T-cell (primary cell): ENCODE data around the gene LRRC4B. TPM values are rescaled to one million over a fixed set of nuclear protein-coding genes. Genes with fewer than 3 reads are reported as not detected.

ENCODE experiments used
- ATAC-seq, 4 experiments: fragments of 200-7000 bp in 3 of 4; fragments of 150-1000 bp in 1 of 4; cut with Tn5 transposase; replicated peaks in 1 of 4; 1 replicate in 3 of 4; 2 replicates in 1 of 4; pipeline ENCODE4 v1.10.0; 2021; ENCODE audit warnings: moderate library complexity in 3 of 4, mild to moderate bottlenecking in 2 of 4, moderate number of reproducible peaks in 1 of 4
- CTCF ChIA-PET, 2 donors: fragments of 300-600 bp; sonication (Branson Sonifier 250); formaldehyde crosslinking; loops; one replicate each; lab custom pipeline; 2022; ENCODE audit warnings: antibody characterized with exemption in 2 of 2; lab: Charles Lee
- POLR2A ChIA-PET, 2 donors: fragments of 300-600 bp; sonication (Branson Sonifier 250); formaldehyde crosslinking; loops; one replicate each; lab custom pipeline; 2022; ENCODE audit warnings: antibody characterized with exemption in 2 of 2; lab: Charles Lee
- DNase-seq, 35 experiments: peaks; one replicate each; pipeline versions ENCODE4 v3.0.0 to v3.0.0-alpha.2; 2013 to 2023
- H3K27ac ChIP-seq: one replicate; pipeline ENCODE4 v1.5.1; 2013; ENCODE audit warnings: low read length
- H3K27me3 ChIP-seq, 2 experiments: replicated peaks in 1 of 2; 1 replicate in 1 of 2; 2 replicates in 1 of 2; pipeline versions ENCODE4 v1.6.1 to v1.7.0; 2013; ENCODE audit warnings: low read length in 1 of 2, mixed read lengths in 1 of 2; ENCODE audit not compliant: control insufficient read depth in 2 of 2, insufficient read depth in 2 of 2; ENCODE audit errors: extremely low read depth in 1 of 2
- H3K36me3 ChIP-seq, 2 donors: 1 replicate in 1 of 2; 2 replicates in 1 of 2; pipeline versions ENCODE4 v1.6.1 to v1.7.0; 2013; ENCODE audit warnings: low read length in 1 of 2; ENCODE audit not compliant: control insufficient read depth in 2 of 2, insufficient read depth in 1 of 2; ENCODE audit errors: extremely low read depth in 1 of 2
- H3K4me1 ChIP-seq, 2 experiments: 1 replicate in 1 of 2; 2 replicates in 1 of 2; pipeline versions ENCODE4 v1.6.1 to v1.7.0; 2013; ENCODE audit warnings: low read length in 2 of 2, mixed read lengths in 1 of 2; ENCODE audit not compliant: insufficient read depth in 2 of 2, control insufficient read depth in 1 of 2; ENCODE audit errors: extremely low read depth in 1 of 2
- H3K4me3 ChIP-seq, 2 donors: 1 replicate in 1 of 2; 2 replicates in 1 of 2; pipeline versions ENCODE4 v1.5.1 to v1.7.0; 2013; ENCODE audit warnings: mild to moderate bottlenecking in 2 of 2, low read length in 1 of 2, moderate library complexity in 1 of 2; ENCODE audit not compliant: control insufficient read depth in 1 of 2; ENCODE audit errors: extremely low read depth in 1 of 2
- H3K9me3 ChIP-seq: 2 replicates; pipeline ENCODE4 v1.7.0; 2013
- H3K27ac Mint-ChIP-seq, 2 donors: one replicate each; pipeline ENCODE4 v1.8.0; 2020 to 2021; ENCODE audit warnings: mild to moderate bottlenecking in 2 of 2, mixed read lengths in 2 of 2
- H3K27me3 Mint-ChIP-seq, 2 donors: one replicate each; pipeline ENCODE4 v1.8.0; 2021 to 2022; ENCODE audit warnings: mixed read lengths in 2 of 2
- H3K36me3 Mint-ChIP-seq: one replicate; pipeline ENCODE4 v1.8.0; 2021; ENCODE audit warnings: mixed read lengths
- H3K4me1 Mint-ChIP-seq, 3 donors: one replicate each; pipeline ENCODE4 v1.8.0; 2020 to 2022; ENCODE audit warnings: mixed read lengths in 3 of 3, mild to moderate bottlenecking in 1 of 3
- H3K4me3 Mint-ChIP-seq, 3 donors: one replicate each; pipeline ENCODE4 v1.8.0; 2020 to 2022; ENCODE audit warnings: mild to moderate bottlenecking in 3 of 3, mixed read lengths in 3 of 3, moderate library complexity in 3 of 3
- H3K9me3 Mint-ChIP-seq, 3 donors: one replicate each; pipeline ENCODE4 v1.8.0; 2020 to 2022; ENCODE audit warnings: mixed read lengths in 3 of 3
- WGBS: methylation state at CpG from one replicate; pipeline ENCODE4 v1.1.5; 2013; ENCODE audit warnings: missing lambda C conversion rate; ENCODE audit not compliant: insufficient coverage; 5-methylcytosine and 5-hydroxymethylcytosine counted together
- total RNA-seq, 35 experiments: library from RNA in 6 of 35; stranded (reverse) in 6 of 35; fragments of 120-200 nt in 1 of 35; gene quantifications; one replicate each; pipeline versions ENCODE4 v1.2.1 to v1.2.4 and lab custom pipeline; 2013 to 2026

LRRC4B gene
- total RNA-seq, 5 donors from 2014 or later (not counting 1 experiment from before 2014, with no cell fraction given): not detected

DNA sequence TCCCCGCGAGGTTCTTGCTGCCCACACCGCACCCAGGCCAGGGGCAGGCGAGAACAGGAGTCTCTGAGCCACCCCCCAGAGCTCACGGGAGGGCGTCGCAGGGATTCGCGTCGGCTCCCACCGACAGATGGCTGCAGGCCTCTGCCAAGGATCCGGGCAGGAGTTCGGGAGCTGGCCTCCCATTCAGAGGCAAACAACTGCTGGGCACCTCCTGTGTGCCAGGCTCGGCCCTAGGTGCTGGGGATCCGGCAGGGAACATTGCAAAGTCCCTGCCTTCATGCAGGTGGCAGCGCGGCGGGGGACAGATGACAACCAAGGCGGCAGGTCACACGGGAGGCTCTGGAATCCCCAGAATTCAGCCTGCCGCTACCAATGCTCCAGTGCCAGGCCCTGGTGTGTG lies 25.3 kb downstream of the LRRC4B start:
- CTCF ChIA-PET: interaction anchor here in 1 of 2 donors (0.6 kb wide), 1 partner anchor 280 kb away, joined by 3 read pairs; no protein-coding TSS in a partner anchor
- WGBS: 82% methylated on average over 19 of the region's 21 CpGs
- Histone ChIP-seq H3K4me3 (no peak overlapping the region), H3K36me3 (no peaks in the 10 kb centered on the region), H3K9me3 (no peaks in the 10 kb centered on the region), H3K4me1 (no peaks in the 10 kb centered on the region), H3K27me3 (peaks cover 0 to 23% of the 10 kb centered on the region in 2 experiments), H3K27ac (no peak overlapping the region)
- H3K4me3 Mint-ChIP-seq: no peak overlapping the region
- POLR2A ChIA-PET: no interaction called here
- no peaks in the 10 kb centered on the region for H3K4me1 Mint-ChIP-seq
- DNase-seq (no peak), ATAC-seq (no peak)
- no peak overlapping the region for H3K27ac Mint-ChIP-seq
- no peaks in the 10 kb centered on the region for H3K36me3 Mint-ChIP-seq
- H3K27me3 Mint-ChIP-seq: peaks cover 0 to 8% of the 10 kb centered on the region in 2 donors
- no peaks in the 10 kb centered on the region for H3K9me3 Mint-ChIP-seq

DNA sequence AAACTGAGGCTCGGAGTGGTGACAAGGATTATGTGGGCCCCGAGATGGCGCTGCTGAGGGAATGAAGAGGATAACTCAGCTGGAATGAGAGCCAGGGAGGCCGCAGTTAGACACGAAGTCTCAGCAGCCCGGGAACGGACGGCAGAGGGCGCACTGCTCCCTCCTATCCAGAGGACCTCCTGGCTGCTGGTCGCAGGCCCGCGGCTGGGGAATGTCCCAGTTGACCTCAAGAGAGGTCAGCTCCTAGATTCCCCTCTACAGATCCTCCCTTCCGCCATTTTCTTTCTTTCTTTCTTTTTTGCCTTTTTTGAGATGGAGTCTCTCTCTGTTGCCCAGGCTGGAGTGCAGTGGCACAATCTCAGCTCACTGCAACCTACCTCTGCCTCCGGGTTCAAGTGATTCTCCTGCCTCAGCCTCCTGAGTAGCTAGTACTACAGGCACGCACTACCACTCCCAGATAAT lies 30.4 kb downstream of the LRRC4B start:
- peaks cover 0 to 49% of the 10 kb centered on the region in 2 experiments for H3K27me3 ChIP-seq
- ATAC-seq: peak in 3 of 4 experiments; percentile 35 to 47 (median 46)
- H3K27ac ChIP-seq: no peak overlapping the region
- H3K36me3 ChIP-seq: no peaks in the 10 kb centered on the region
- 6% methylated on average over 12 of the region's 15 CpGs for WGBS
- no peaks in the 10 kb centered on the region for H3K9me3 ChIP-seq
- Mint-ChIP-seq H3K36me3 (no peaks in the 10 kb centered on the region), H3K9me3 (peaks cover 0 to 8% (median 7%) of the 10 kb centered on the region in 3 donors), H3K4me1 (peaks cover 0 to 2% (median 0%) of the 10 kb centered on the region in 3 donors), H3K27me3 (peaks cover 13 to 15% of the 10 kb centered on the region in 2 donors), H3K4me3 (no peak overlapping the region), H3K27ac (no peak overlapping the region)
- ChIA-PET POLR2A (interaction anchor here in 1 of 2 donors (0.7 kb wide), 1 partner anchor 244 kb away, joined by 7 read pairs; no protein-coding TSS in a partner anchor), CTCF (interaction anchor here (0.7 to 1.1 kb wide), 4 partner anchors 9 to 387 kb away, joined by 3 to 6 read pairs (median 5); no protein-coding TSS in a partner anchor)
- H3K4me1 ChIP-seq: no peaks in the 10 kb centered on the region
- no peak overlapping the region for H3K4me3 ChIP-seq
- peak in 31 of 35 experiments; percentile 7 to 74 (median 43) for DNase-seq

DNA sequence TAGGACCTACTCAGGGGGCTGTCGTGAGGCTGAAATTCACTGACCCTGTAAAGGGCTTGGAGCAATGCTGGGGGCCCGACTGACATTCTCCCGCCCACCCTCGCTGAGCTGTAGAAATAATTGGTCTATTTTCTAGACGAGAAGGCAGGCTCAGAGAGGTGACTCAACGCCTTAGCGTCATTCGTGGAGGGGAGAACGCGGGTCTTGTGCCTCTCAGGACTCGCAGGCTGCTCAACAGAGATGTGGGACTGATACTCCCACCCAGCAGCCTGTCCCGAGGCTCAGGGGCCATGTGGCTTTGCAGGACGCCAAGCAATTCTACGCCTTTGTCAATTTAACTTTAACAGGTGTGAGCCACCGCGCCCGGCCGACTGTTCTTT lies 30.9 kb downstream of the LRRC4B start:
- H3K27ac Mint-ChIP-seq: no peak overlapping the region
- 68% methylated on average over 18 of the region's 18 CpGs for WGBS

DNA sequence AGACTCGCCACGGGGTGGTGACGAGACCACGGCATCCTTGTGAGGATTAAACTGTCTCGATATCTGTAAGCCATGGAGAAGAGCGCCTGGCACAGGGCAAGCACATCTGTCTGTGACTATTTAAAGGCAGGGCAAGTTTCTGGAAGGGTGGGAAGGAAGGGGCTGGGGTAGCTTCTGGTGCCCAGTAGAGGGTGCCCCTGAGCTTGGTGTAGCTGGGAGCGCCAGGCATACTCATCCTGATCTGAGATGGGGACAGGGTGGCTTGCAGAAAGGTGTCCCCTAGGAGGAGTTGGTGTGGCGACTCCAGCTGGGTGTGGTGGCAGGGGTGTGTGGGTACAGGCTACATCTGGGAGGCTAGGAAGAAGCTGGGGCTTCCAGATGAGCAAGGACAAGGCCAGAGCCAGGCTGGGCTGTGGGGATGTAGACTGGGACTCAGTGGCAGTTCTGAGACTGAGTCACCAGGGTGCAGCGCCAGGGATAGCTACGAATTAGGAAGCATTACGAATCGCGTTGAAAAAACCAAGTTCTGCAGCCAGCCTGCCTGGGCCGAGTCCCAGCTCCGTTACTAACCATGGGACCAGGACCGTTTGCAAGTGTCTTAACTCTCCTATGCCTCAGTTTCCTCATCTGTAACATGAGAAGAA lies 31.5 kb downstream of the LRRC4B start:
- Histone ChIP-seq H3K4me1 (no peaks in the 10 kb centered on the region), H3K9me3 (no peaks in the 10 kb centered on the region), H3K27ac (no peak overlapping the region), H3K4me3 (no peak overlapping the region), H3K27me3 (peaks cover 0 to 56% of the 10 kb centered on the region in 2 experiments), H3K36me3 (no peaks in the 10 kb centered on the region)
- no peak overlapping the region for H3K27ac Mint-ChIP-seq
- peaks cover 19 to 24% of the 10 kb centered on the region in 2 donors for H3K27me3 Mint-ChIP-seq
- H3K4me3 Mint-ChIP-seq: no peak overlapping the region
- H3K36me3 Mint-ChIP-seq: no peaks in the 10 kb centered on the region
- peaks cover 0 to 14% (median 8%) of the 10 kb centered on the region in 3 donors for H3K9me3 Mint-ChIP-seq
- ATAC-seq (no peak), DNase-seq (no peak)
- ChIA-PET CTCF (interaction anchor here in 1 of 2 donors (0.7 kb wide), 1 partner anchor 244 kb away, joined by 3 read pairs; no protein-coding TSS in a partner anchor), POLR2A (no interaction called here)
- H3K4me1 Mint-ChIP-seq: peaks cover 0 to 2% (median 0%) of the 10 kb centered on the region in 3 donors
- WGBS: 91% methylated on average over 14 of the region's 16 CpGs

More for the DNA sequence above, 30.9 kb downstream of the LRRC4B start:
- Histone ChIP-seq H3K4me3 (no peak overlapping the region), H3K4me1 (no peaks in the 10 kb centered on the region), H3K9me3 (no peaks in the 10 kb centered on the region), H3K27ac (no peak overlapping the region), H3K27me3 (peaks cover 0 to 52% of the 10 kb centered on the region in 2 experiments), H3K36me3 (no peaks in the 10 kb centered on the region)
- no peaks in the 10 kb centered on the region for H3K36me3 Mint-ChIP-seq
- peaks cover 0 to 2% (median 0%) of the 10 kb centered on the region in 3 donors for H3K4me1 Mint-ChIP-seq
- peaks cover 16 to 20% of the 10 kb centered on the region in 2 donors for H3K27me3 Mint-ChIP-seq
- peaks cover 0 to 13% (median 8%) of the 10 kb centered on the region in 3 donors for H3K9me3 Mint-ChIP-seq
- ATAC-seq (no peak), DNase-seq (no peak)
- ChIA-PET POLR2A (no interaction called here), CTCF (interaction anchor here in 1 of 2 donors (0.7 to 1.0 kb wide), 2 partner anchors 9 to 243 kb away, joined by 3 to 6 read pairs; no protein-coding TSS in a partner anchor)
- H3K4me3 Mint-ChIP-seq: no peak overlapping the region

DNA sequence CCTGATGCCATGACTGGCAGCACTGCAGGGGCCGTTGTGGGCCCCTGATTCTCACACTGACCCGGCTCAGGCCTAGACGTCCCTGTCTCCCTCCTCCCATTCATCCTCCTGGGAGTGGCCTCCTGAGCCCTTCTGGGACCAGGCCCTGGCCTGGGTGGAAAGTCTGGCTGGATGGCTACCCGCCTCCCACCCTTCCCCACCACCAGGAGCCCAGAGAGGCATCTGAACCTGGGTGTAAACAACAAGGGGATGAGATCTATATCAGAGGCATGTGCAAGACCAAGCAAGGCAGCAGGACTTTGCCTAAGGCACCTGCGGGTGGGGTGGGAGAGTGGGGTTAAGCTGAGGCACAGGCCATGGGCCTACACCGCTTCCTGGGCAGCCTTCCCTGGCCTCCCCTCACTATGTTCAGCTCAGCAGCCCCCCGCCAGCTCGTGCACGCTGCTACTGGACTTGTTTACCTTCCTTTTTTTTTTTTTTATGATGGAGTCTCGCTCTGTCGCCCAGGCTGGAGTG lies 32.5 kb downstream of the LRRC4B start:
- ChIA-PET CTCF (interaction anchor here in 1 of 2 donors (0.5 kb wide), 1 partner anchor 378 kb away, joined by 4 read pairs; no protein-coding TSS in a partner anchor), POLR2A (no interaction called here)
- Histone ChIP-seq H3K27me3 (peaks cover 0 to 65% of the 10 kb centered on the region in 2 experiments), H3K9me3 (no peaks in the 10 kb centered on the region), H3K36me3 (no peaks in the 10 kb centered on the region), H3K27ac (no peak overlapping the region), H3K4me3 (no peak overlapping the region), H3K4me1 (no peaks in the 10 kb centered on the region)
- WGBS: 94% methylated on average over 3 of the region's 11 CpGs
- Mint-ChIP-seq H3K4me1 (peaks cover 0 to 2% (median 0%) of the 10 kb centered on the region in 3 donors), H3K27ac (no peak overlapping the region), H3K9me3 (peaks cover 0 to 14% (median 8%) of the 10 kb centered on the region in 3 donors), H3K36me3 (no peaks in the 10 kb centered on the region), H3K27me3 (peaks cover 22 to 31% of the 10 kb centered on the region in 2 donors), H3K4me3 (no peak overlapping the region)
- ATAC-seq: no peak
- DNase-seq: no peak

DNA sequence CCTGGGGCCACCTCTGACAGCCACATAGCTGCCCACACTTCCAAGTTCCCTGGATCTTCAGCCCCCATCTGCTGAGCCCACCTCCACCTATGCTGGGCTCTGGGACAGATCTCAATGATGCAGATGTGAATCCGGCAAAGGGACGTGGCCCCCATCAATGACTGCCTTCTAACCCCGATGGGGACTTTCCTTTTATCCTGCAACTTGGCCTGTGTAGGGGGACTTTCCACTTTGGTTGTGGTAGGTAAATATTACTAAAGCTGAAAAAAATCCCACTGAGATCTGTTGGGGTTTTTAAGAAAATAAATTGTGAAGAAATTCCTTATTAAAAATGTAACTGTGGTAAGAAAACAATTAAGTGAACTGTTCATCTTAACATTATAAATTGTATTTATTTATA lies 33.8 kb downstream of the LRRC4B start:
- Mint-ChIP-seq H3K27me3 (peaks cover 27 to 35% of the 10 kb centered on the region in 2 donors), H3K4me1 (peaks cover 0 to 2% (median 0%) of the 10 kb centered on the region in 3 donors), H3K9me3 (peaks cover 0 to 14% (median 8%) of the 10 kb centered on the region in 3 donors), H3K27ac (no peak overlapping the region), H3K4me3 (no peak overlapping the region), H3K36me3 (no peaks in the 10 kb centered on the region)
- H3K4me3 ChIP-seq: no peak overlapping the region
- ATAC-seq: no peak
- H3K9me3 ChIP-seq: no peaks in the 10 kb centered on the region
- H3K4me1 ChIP-seq: no peaks in the 10 kb centered on the region
- POLR2A ChIA-PET: no interaction called here
- peaks cover 0 to 73% of the 10 kb centered on the region in 2 experiments for H3K27me3 ChIP-seq
- H3K27ac ChIP-seq: no peak overlapping the region
- H3K36me3 ChIP-seq: no peaks in the 10 kb centered on the region
- CTCF ChIA-PET: no interaction called here
- WGBS: 80% methylated on average over 1 of the region's 3 CpGs
- no peak for DNase-seq
